ENCODE results near the gene ADK.

Gene ADK

GRCh38 chr10:74612195-74612594 lies 461.2 kb downstream of the ADK start:
- DNase-seq (ENCODE audit: low read depth, low spot score): no peak
- Histone ChIP-seq H3K36me3 (ENCODE audit: control insufficient read depth, insufficient read depth, low read length) (no peaks in the 10 kb centered on the region), H3K27me3 (ENCODE audit: control insufficient read depth, insufficient read depth, low read length) (no peaks in the 10 kb centered on the region), H3K27ac (ENCODE audit: low read length) (no peak overlapping the region), H3K9me3 (ENCODE audit: control insufficient read depth, insufficient read depth, low read length) (no peaks in the 10 kb centered on the region), H3K4me1 (ENCODE audit: control insufficient read depth, insufficient read depth, low read length) (no peaks in the 10 kb centered on the region), H3K4me3 (ENCODE audit: low read length) (no peak overlapping the region)

- no peak for DNase-seq (ENCODE audit: low read depth, low spot score)
- H3K9me3 ChIP-seq (ENCODE audit: control insufficient read depth, insufficient read depth, low read length): no peaks in the 10 kb centered on the region
- H3K27ac ChIP-seq (ENCODE audit: low read length): no peak overlapping the region
- H3K36me3 ChIP-seq (ENCODE audit: control insufficient read depth, insufficient read depth, low read length): no peaks in the 10 kb centered on the region
- H3K4me1 ChIP-seq (ENCODE audit: control insufficient read depth, insufficient read depth, low read length): no peaks in the 10 kb centered on the region
- no peak overlapping the region for H3K4me3 ChIP-seq (ENCODE audit: low read length)
- H3K27me3 ChIP-seq (ENCODE audit: control insufficient read depth, insufficient read depth, low read length): no peaks in the 10 kb centered on the region
These were observed 469.6 kb downstream of the ADK start for GRCh38 chr10:74620626-74621025.

GRCh38 chr10:74623786-74624185 lies 472.8 kb downstream of the ADK start:
- H3K36me3 ChIP-seq (ENCODE audit: control insufficient read depth, insufficient read depth, low read length): no peaks in the 10 kb centered on the region
- H3K27ac ChIP-seq (ENCODE audit: low read length): no peak overlapping the region
- H3K4me3 ChIP-seq (ENCODE audit: low read length): no peak overlapping the region
- no peak for DNase-seq (ENCODE audit: low read depth, low spot score)
- no peaks in the 10 kb centered on the region for H3K9me3 ChIP-seq (ENCODE audit: control insufficient read depth, insufficient read depth, low read length)
- no peaks in the 10 kb centered on the region for H3K27me3 ChIP-seq (ENCODE audit: control insufficient read depth, insufficient read depth, low read length)
- WGBS (ENCODE audit: insufficient coverage, insufficient read length): no CpG with 5 or more reads among the region's 2 CpGs
- H3K4me1 ChIP-seq (ENCODE audit: control insufficient read depth, insufficient read depth, low read length): no peaks in the 10 kb centered on the region

GRCh38 chr10:74624501-74624900 lies 473.5 kb downstream of the ADK start:
- H3K9me3 ChIP-seq (ENCODE audit: control insufficient read depth, insufficient read depth, low read length): no peaks in the 10 kb centered on the region
- WGBS (ENCODE audit: insufficient coverage, insufficient read length): no CpG with 5 or more reads among the region's 1 CpG
- no peak for DNase-seq (ENCODE audit: low read depth, low spot score)
- H3K4me3 ChIP-seq (ENCODE audit: low read length): no peak overlapping the region
- H3K27me3 ChIP-seq (ENCODE audit: control insufficient read depth, insufficient read depth, low read length): no peaks in the 10 kb centered on the region
- no peak overlapping the region for H3K27ac ChIP-seq (ENCODE audit: low read length)
- H3K4me1 ChIP-seq (ENCODE audit: control insufficient read depth, insufficient read depth, low read length): no peaks in the 10 kb centered on the region
- no peaks in the 10 kb centered on the region for H3K36me3 ChIP-seq (ENCODE audit: control insufficient read depth, insufficient read depth, low read length)

GRCh38 chr10:74628136-74628535 lies 477.1 kb downstream of the ADK start:
- Histone ChIP-seq H3K4me3 (ENCODE audit: low read length) (no peak overlapping the region), H3K27me3 (ENCODE audit: control insufficient read depth, insufficient read depth, low read length) (no peaks in the 10 kb centered on the region), H3K27ac (ENCODE audit: low read length) (no peak overlapping the region), H3K9me3 (ENCODE audit: control insufficient read depth, insufficient read depth, low read length) (no peaks in the 10 kb centered on the region), H3K4me1 (ENCODE audit: control insufficient read depth, insufficient read depth, low read length) (no peaks in the 10 kb centered on the region), H3K36me3 (ENCODE audit: control insufficient read depth, insufficient read depth, low read length) (no peaks in the 10 kb centered on the region)
- DNase-seq (ENCODE audit: low read depth, low spot score): no peak
- WGBS (ENCODE audit: insufficient coverage, insufficient read length): no CpG with 5 or more reads among the region's 2 CpGs

GRCh38 chr10:74634995-74635536 lies 484.0 kb downstream of the ADK start:
- DNase-seq (ENCODE audit: low read depth, low spot score): no peak
- Histone ChIP-seq H3K36me3 (ENCODE audit: control insufficient read depth, insufficient read depth, low read length) (no peaks in the 10 kb centered on the region), H3K9me3 (ENCODE audit: control insufficient read depth, insufficient read depth, low read length) (no peaks in the 10 kb centered on the region; the same call in 1 of the 2 replicates), H3K27me3 (ENCODE audit: control insufficient read depth, insufficient read depth, low read length) (no peaks in the 10 kb centered on the region), H3K4me1 (ENCODE audit: control insufficient read depth, insufficient read depth, low read length) (no peaks in the 10 kb centered on the region), H3K4me3 (ENCODE audit: low read length) (no peak overlapping the region), H3K27ac (ENCODE audit: low read length) (no peak overlapping the region)

GRCh38 chr10:74635655-74636054 lies 484.6 kb downstream of the ADK start:
- no peak for DNase-seq (ENCODE audit: low read depth, low spot score)
- H3K27ac ChIP-seq (ENCODE audit: low read length): no peak overlapping the region
- no peaks in the 10 kb centered on the region for H3K27me3 ChIP-seq (ENCODE audit: control insufficient read depth, insufficient read depth, low read length)
- no peak overlapping the region for H3K4me3 ChIP-seq (ENCODE audit: low read length)
- no CpG with 5 or more reads among the region's 4 CpGs for WGBS (ENCODE audit: insufficient coverage, insufficient read length)
- no peaks in the 10 kb centered on the region; the same call in 1 of the 2 replicates for H3K9me3 ChIP-seq (ENCODE audit: control insufficient read depth, insufficient read depth, low read length)
- no peaks in the 10 kb centered on the region for H3K36me3 ChIP-seq (ENCODE audit: control insufficient read depth, insufficient read depth, low read length)
- H3K4me1 ChIP-seq (ENCODE audit: control insufficient read depth, insufficient read depth, low read length): no peaks in the 10 kb centered on the region

GRCh38 chr10:74637685-74638084 lies 486.7 kb downstream of the ADK start:
- Histone ChIP-seq H3K36me3 (ENCODE audit: control insufficient read depth, insufficient read depth, low read length) (no peaks in the 10 kb centered on the region), H3K27me3 (ENCODE audit: control insufficient read depth, insufficient read depth, low read length) (no peaks in the 10 kb centered on the region), H3K27ac (ENCODE audit: low read length) (no peak overlapping the region), H3K9me3 (ENCODE audit: control insufficient read depth, insufficient read depth, low read length) (no peaks in the 10 kb centered on the region; the same call in 1 of the 2 replicates), H3K4me3 (ENCODE audit: low read length) (no peak overlapping the region), H3K4me1 (ENCODE audit: control insufficient read depth, insufficient read depth, low read length) (no peaks in the 10 kb centered on the region)
- DNase-seq (ENCODE audit: low read depth, low spot score): no peak
- WGBS (ENCODE audit: insufficient coverage, insufficient read length): no CpG with 5 or more reads among the region's 1 CpG

GRCh38 chr10:74640134-74640921 lies 489.3 kb downstream of the ADK start:
- Histone ChIP-seq H3K36me3 (ENCODE audit: control insufficient read depth, insufficient read depth, low read length) (no peaks in the 10 kb centered on the region), H3K4me1 (ENCODE audit: control insufficient read depth, insufficient read depth, low read length) (no peaks in the 10 kb centered on the region), H3K27ac (ENCODE audit: low read length) (no peak overlapping the region), H3K9me3 (ENCODE audit: control insufficient read depth, insufficient read depth, low read length) (no peaks in the 10 kb centered on the region), H3K4me3 (ENCODE audit: low read length) (no peak overlapping the region), H3K27me3 (ENCODE audit: control insufficient read depth, insufficient read depth, low read length) (no peaks in the 10 kb centered on the region)
- WGBS (ENCODE audit: insufficient coverage, insufficient read length): no CpG with 5 or more reads among the region's 5 CpGs
- DNase-seq (ENCODE audit: low read depth, low spot score): peak; percentile 7

GRCh38 chr10:74641659-74642058 lies 490.6 kb downstream of the ADK start:
- DNase-seq (ENCODE audit: low read depth, low spot score): no peak
- Histone ChIP-seq H3K4me3 (ENCODE audit: low read length) (no peak overlapping the region), H3K4me1 (ENCODE audit: control insufficient read depth, insufficient read depth, low read length) (no peaks in the 10 kb centered on the region), H3K36me3 (ENCODE audit: control insufficient read depth, insufficient read depth, low read length) (no peaks in the 10 kb centered on the region), H3K27me3 (ENCODE audit: control insufficient read depth, insufficient read depth, low read length) (no peaks in the 10 kb centered on the region), H3K27ac (ENCODE audit: low read length) (no peak overlapping the region), H3K9me3 (ENCODE audit: control insufficient read depth, insufficient read depth, low read length) (no peaks in the 10 kb centered on the region)
- WGBS (ENCODE audit: insufficient coverage, insufficient read length): no CpG with 5 or more reads among the region's 1 CpG

Data from iPS DF 6.9 (cell line).